H1 (cell line): Measurements from ENCODE around the gene BNC2. TPM values are rescaled to one million over a fixed set of nuclear protein-coding genes. Genes with fewer than 3 reads are reported as not detected.

Experiments
- CTCF ChIA-PET: fragments of 300-600 bp; sonication (Branson Sonifier 250); formaldehyde crosslinking; loops from one replicate; lab custom pipeline; 2021; ENCODE audit not compliant: partially characterized antibody; lab: Charles Lee
- POLR2A ChIA-PET: fragments of 300-600 bp; sonication (Branson Sonifier 250); formaldehyde crosslinking; loops from one replicate; lab custom pipeline; 2021; ENCODE audit warnings: inconsistent platforms; ENCODE audit not compliant: partially characterized antibody; lab: Charles Lee
- DNase-seq, 2 experiments: peaks; one replicate each; pipeline versions ENCODE4 v3.0.0 to v3.0.0-alpha.2; 2010 to 2022; ENCODE audit warnings: low spot score in 2 of 2, low read depth in 1 of 2, mixed read lengths in 1 of 2
- FAIRE-seq: peaks from 2 replicates; lab custom pipeline; 2011; peaks lifted over from hg19 to GRCh38; lab: Jason Lieb, UNC
- H2AFZ ChIP-seq: 2 replicates; pipeline ENCODE4 v1.8.1; 2012; ENCODE audit warnings: low read length, inconsistent platforms
- H2AK5ac ChIP-seq: 2 replicates; pipeline ENCODE4 v1.6.1; 2013; ENCODE audit warnings: low read depth, low read length
- H2BK120ac ChIP-seq: replicated peaks from 2 replicates; pipeline ENCODE3; 2013; ENCODE audit warnings: low read depth, low read length, inconsistent platforms
- H2BK12ac ChIP-seq: 2 replicates; pipeline ENCODE4 v1.6.1; 2013; ENCODE audit warnings: low read depth, low read length
- H2BK15ac ChIP-seq: 2 replicates; pipeline ENCODE4 v1.6.1; 2013; ENCODE audit warnings: low read length
- H2BK20ac ChIP-seq: 2 replicates; pipeline ENCODE4 v1.6.1; 2013; ENCODE audit warnings: low read length
- H2BK5ac ChIP-seq: 2 replicates; pipeline ENCODE4 v1.6.1; 2013; ENCODE audit warnings: low read depth, low read length
- H3K14ac ChIP-seq: 2 replicates; pipeline ENCODE4 v1.6.1; 2013; ENCODE audit warnings: inconsistent platforms; ENCODE audit not compliant: insufficient read length
- H3K18ac ChIP-seq: 2 replicates; pipeline ENCODE4 v1.6.1; 2013; ENCODE audit warnings: low read length; ENCODE audit errors: extremely low read depth
- H3K23ac ChIP-seq: 2 replicates; pipeline ENCODE4 v1.6.1; 2013; ENCODE audit warnings: inconsistent platforms; ENCODE audit not compliant: insufficient read length
- H3K23me2 ChIP-seq: 2 replicates; pipeline ENCODE4 v1.6.1; 2013; ENCODE audit warnings: low read depth, low read length
- H3K27ac ChIP-seq: 2 replicates; pipeline ENCODE4 v1.6.1; 2011; ENCODE audit warnings: low read depth, low read length, inconsistent platforms
- H3K27me3 ChIP-seq, 4 experiments: replicated peaks in 1 of 4; 1 replicate in 1 of 4; 2 replicates in 3 of 4; pipeline versions ENCODE4 v1.6.1 to v1.8.1; 2011 to 2013; ENCODE audit warnings: low read length in 3 of 4, mild to moderate bottlenecking in 3 of 4, inconsistent platforms in 2 of 4, mixed read lengths in 2 of 4, moderate library complexity in 1 of 4; ENCODE audit not compliant: control insufficient read depth in 3 of 4, insufficient read depth in 3 of 4; ENCODE audit errors: extremely low read depth in 1 of 4
- H3K36me3 ChIP-seq, 4 experiments: 2 replicates each; pipeline versions ENCODE4 v1.6.1 to v1.8.1; 2011 to 2013; ENCODE audit warnings: mild to moderate bottlenecking in 4 of 4, low read length in 3 of 4, moderate library complexity in 2 of 4, control low read depth in 1 of 4, inconsistent platforms in 1 of 4; ENCODE audit not compliant: insufficient read depth in 4 of 4, control insufficient read depth in 2 of 4
- H3K4ac ChIP-seq: replicated peaks from 2 replicates; pipeline ENCODE3; 2013; ENCODE audit warnings: low read length, low read depth, mixed read lengths, inconsistent platforms; ENCODE audit not compliant: insufficient read length
- H3K4me1 ChIP-seq, 4 experiments: replicated peaks in 1 of 4; 1 replicate in 1 of 4; 2 replicates in 3 of 4; pipeline versions ENCODE4 v1.6.1 to v1.8.1; 2011 to 2013; ENCODE audit warnings: low read length in 3 of 4, inconsistent platforms in 2 of 4, mixed read lengths in 1 of 4; ENCODE audit not compliant: insufficient read depth in 4 of 4, control insufficient read depth in 3 of 4
- H3K4me2 ChIP-seq, 2 experiments: 2 replicates each; pipeline versions ENCODE4 v1.6.1 to v1.8.1; 2011 to 2013; ENCODE audit warnings: low read depth in 2 of 2, low read length in 2 of 2, control low read depth in 1 of 2, inconsistent platforms in 1 of 2, mild to moderate bottlenecking in 1 of 2; ENCODE audit not compliant: insufficient read depth in 1 of 2
- H3K4me3 ChIP-seq, 4 experiments: fragments of 200-600, 300-600 bp in 1 of 4; sonication (generic), shearing (Covaris generic), sonication (Bioruptor Twin) in 1 of 4; 2 replicates each; pipeline versions ENCODE4 v1.5.1 to v1.8.1; 2011 to 2016; ENCODE audit warnings: low read length in 4 of 4, low read depth in 3 of 4, control low read depth in 2 of 4, inconsistent platforms in 2 of 4, mild to moderate bottlenecking in 2 of 4, mixed read lengths in 1 of 4, moderate library complexity in 1 of 4; ENCODE audit not compliant: insufficient read depth in 2 of 4; ENCODE audit errors: extremely low read depth in 1 of 4
- H3K56ac ChIP-seq: replicated peaks from 2 replicates; pipeline ENCODE3; 2013; ENCODE audit warnings: low read depth, mild to moderate bottlenecking, mixed read lengths, low read length, inconsistent platforms; ENCODE audit not compliant: insufficient read length
- H3K79me1 ChIP-seq: 2 replicates; pipeline ENCODE4 v1.6.1; 2013; ENCODE audit warnings: low read depth, low read length, control low read depth
- H3K79me2 ChIP-seq, 2 experiments: 2 replicates each; pipeline versions ENCODE4 v1.6.1 to v1.8.1; 2012 to 2013; ENCODE audit warnings: low read length in 2 of 2, mild to moderate bottlenecking in 2 of 2, inconsistent platforms in 1 of 2; ENCODE audit not compliant: insufficient read depth in 2 of 2, control insufficient read depth in 1 of 2
- H3K9ac ChIP-seq, 4 experiments: replicated peaks in 1 of 4; 1 replicate in 1 of 4; 2 replicates in 3 of 4; pipeline versions ENCODE4 v1.6.1 to v1.8.1; 2011 to 2013; ENCODE audit warnings: low read depth in 3 of 4, low read length in 3 of 4, control low read depth in 2 of 4, mild to moderate bottlenecking in 2 of 4, moderate library complexity in 2 of 4, inconsistent platforms in 1 of 4; ENCODE audit errors: extremely low read depth in 1 of 4
- H3K9me3 ChIP-seq, 2 experiments: 2 replicates each; pipeline versions ENCODE4 v1.6.1 to v1.8.1; 2012 to 2013; ENCODE audit warnings: mild to moderate bottlenecking in 2 of 2, moderate library complexity in 2 of 2, control low read depth in 1 of 2, inconsistent platforms in 1 of 2, low read depth in 1 of 2, low read length in 1 of 2, mixed read lengths in 1 of 2; ENCODE audit not compliant: insufficient read depth in 2 of 2
- H4K20me1 ChIP-seq, 2 experiments: replicated peaks in 1 of 2; 2 replicates each; pipeline versions ENCODE3 to v1.8.1; 2011 to 2013; ENCODE audit warnings: inconsistent platforms in 2 of 2, low read length in 2 of 2, mild to moderate bottlenecking in 1 of 2; ENCODE audit not compliant: insufficient read depth in 2 of 2, control insufficient read depth in 1 of 2
- H4K5ac ChIP-seq: 2 replicates; pipeline ENCODE4 v1.6.1; 2013; ENCODE audit warnings: low read length, low read depth, mixed read lengths, inconsistent platforms; ENCODE audit not compliant: insufficient read length
- H4K8ac ChIP-seq: 2 replicates; pipeline ENCODE4 v1.8.0; 2013; ENCODE audit warnings: mild to moderate bottlenecking, moderate library complexity, low read length, inconsistent platforms; ENCODE audit not compliant: insufficient read depth; ENCODE audit errors: extremely low read depth
- H4K91ac ChIP-seq: replicated peaks from 2 replicates; pipeline ENCODE3; 2013; ENCODE audit warnings: low read length, mixed read lengths, inconsistent platforms; ENCODE audit not compliant: insufficient read length
- CBX5 ChIP-seq: fragments of 300-800, 300-1000 bp; sonication (generic); IDR thresholded peaks from 2 replicates; pipeline ENCODE4 v1.7.1; 2016; ENCODE audit warnings: antibody characterized with exemption, low read length, low read depth
- EP300 ChIP-seq, 2 experiments: IDR thresholded peaks; 1 replicate in 1 of 2; 2 replicates in 1 of 2; pipeline ENCODE4 v1.6.1; 2011 to 2012; ENCODE audit warnings: low read depth in 2 of 2, low read length in 2 of 2, mild to moderate bottlenecking in 2 of 2, borderline replicate concordance in 1 of 2, inconsistent platforms in 1 of 2, moderate library complexity in 1 of 2
- HDAC6 ChIP-seq: IDR thresholded peaks from one replicate; pipeline ENCODE4 v1.7.1; 2012; ENCODE audit warnings: low read depth, mild to moderate bottlenecking, inconsistent platforms, low read length, moderate library complexity
- KDM4A ChIP-seq: IDR thresholded peaks from one replicate; pipeline ENCODE4 v1.7.1; 2012; ENCODE audit warnings: low read depth, mild to moderate bottlenecking, moderate library complexity, low read length, inconsistent platforms; ENCODE audit not compliant: severe bottlenecking
- NANOG ChIP-seq: IDR thresholded peaks from 2 replicates; pipeline ENCODE4 v1.6.1; 2011; ENCODE audit warnings: low read length, low read depth, mild to moderate bottlenecking, inconsistent platforms; ENCODE audit not compliant: insufficient read depth, poor library complexity, severe bottlenecking
- PHF8 ChIP-seq: fragments of 200-600 bp; sonication (generic); conservative IDR thresholded peaks from 2 replicates; pipeline ENCODE4 v1.7.1; 2012; ENCODE audit warnings: low read depth, mild to moderate bottlenecking, inconsistent platforms, low read length, moderate library complexity
- RNF2 ChIP-seq: fragments of 200-900, 300-1000 bp; sonication (generic); IDR thresholded peaks from 2 replicates; pipeline ENCODE4 v1.7.1; 2016; ENCODE audit warnings: borderline replicate concordance, low read depth, mild to moderate bottlenecking, antibody characterized with exemption, low read length; ENCODE audit not compliant: poor library complexity, severe bottlenecking; ENCODE audit errors: missing control alignments
- SAP30 ChIP-seq: fragments of 300-600 bp; sonication (generic); IDR thresholded peaks from 2 replicates; pipeline ENCODE4 v1.7.1; 2012; ENCODE audit warnings: low read length, moderate library complexity, mild to moderate bottlenecking, inconsistent platforms; ENCODE audit not compliant: insufficient read depth, insufficient replicate concordance
- SP4 ChIP-seq: IDR thresholded peaks from 2 replicates; pipeline ENCODE4 v1.6.1; 2012; ENCODE audit warnings: low read length, inconsistent platforms
- SRF ChIP-seq: IDR thresholded peaks from 2 replicates; pipeline ENCODE4 v1.6.1; 2011; ENCODE audit warnings: mild to moderate bottlenecking, low read depth, low read length, moderate library complexity
- TCF12 ChIP-seq: IDR thresholded peaks from 2 replicates; pipeline ENCODE4 v1.6.1; 2011; ENCODE audit warnings: low read depth, mild to moderate bottlenecking, low read length
- WGBS, 2 experiments: shearing (Covaris generic) in 1 of 2; methylation state at CpG; one replicate each; pipeline versions ENCODE4 v1.1.6 to v1.1.7; 2013 to 2015; ENCODE audit warnings: low lambda C conversion rate in 2 of 2, mixed read lengths in 2 of 2, inconsistent platforms in 1 of 2, low coverage in 1 of 2, missing lambda C conversion rate in 1 of 2; ENCODE audit not compliant: insufficient replicate concordance in 2 of 2, insufficient coverage in 1 of 2, insufficient read length in 1 of 2; ENCODE audit errors: extremely low coverage in 1 of 2, missing lambda C conversion rate in 1 of 2; 5-methylcytosine and 5-hydroxymethylcytosine counted together
- polyA plus RNA-seq, 7 experiments: library from polyadenylated mRNA; depleted of rRNA in 3 of 7; stranded (reverse) in 5 of 7; unstranded in 2 of 7; fragments of >200 nt in 5 of 7; fragments of 200-250 nt in 2 of 7; gene quantifications; 1 replicate in 5 of 7; 2 replicates in 1 of 7; 4 replicates in 1 of 7; pipeline versions ENCODE4 v1.2.1 to v1.2.3, GENCODE V29; 2011 to 2013; ENCODE audit warnings: missing spikeins in 2 of 7, mixed read lengths in 2 of 7
- total RNA-seq: library from RNA; stranded (reverse); fragmentation: NEBNext Ultra II Directional; extraction: Animal tissue kit (Norgen Biotek cat#: 25700); gene quantifications from 2 replicates; pipeline ENCODE4 v1.2.1, GENCODE V29; 2021

The BNC2 gene
- total and polyA plus RNA-seq, 2 of the 8 experiments (the other 6 are each of a cell fraction or from before 2014, with no cell fraction given), result 16.0 to 26.8 TPM

DNA sequence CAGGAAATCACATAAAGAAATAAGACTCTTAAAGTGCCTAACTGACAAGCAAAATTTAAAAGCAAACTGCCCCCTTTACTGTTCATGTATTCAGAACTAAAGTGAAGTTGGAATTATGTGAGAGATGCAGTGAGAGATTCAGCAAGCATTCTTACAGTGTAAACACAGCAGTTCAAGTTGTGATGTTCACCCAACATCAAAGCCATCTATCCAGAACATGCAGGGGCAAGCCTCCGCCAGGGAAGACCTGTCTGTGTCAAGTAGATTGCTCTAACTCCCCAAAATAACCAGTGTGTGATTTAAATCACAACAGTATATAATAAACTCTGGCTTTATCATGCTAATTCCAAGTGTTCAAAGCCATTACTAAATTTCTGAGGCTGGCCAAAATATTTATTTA is 233.3 kb downstream of the BNC2 start:
- Histone ChIP-seq H3K18ac (no peak overlapping the region), H3K9ac (no peak overlapping the region; a peak in 1 of 7 replicates), H2BK5ac (peak overlapping the region; percentile 58; the same call in 1 of the 2 replicates), H3K36me3 (no peaks in the 10 kb centered on the region), H3K79me1 (no peaks in the 10 kb centered on the region), H4K5ac (peak overlapping the region; percentile 44), H3K56ac (no peak overlapping the region), H2BK120ac (peak overlapping the region; percentile 92), H3K14ac (no peak overlapping the region), H2AK5ac (no peak overlapping the region), H3K4me1 (peaks cover 0 to 5% (median 2%) of the 10 kb centered on the region in 4 experiments; a peak in 4 of 7 replicates), H2BK12ac (no peak overlapping the region), H4K8ac (no peak overlapping the region), H2BK20ac (no peak overlapping the region), H3K4me2 (no peak overlapping the region), H3K27me3 (no peaks in the 10 kb centered on the region), H3K9me3 (no peaks in the 10 kb centered on the region), H3K4ac (no peak overlapping the region), H2BK15ac (no peak overlapping the region), H3K23ac (peak overlapping the region; percentile 96), H3K27ac (no peak overlapping the region), H3K23me2 (no peaks in the 10 kb centered on the region), H3K79me2 (no peaks in the 10 kb centered on the region), H4K20me1 (no peaks in the 10 kb centered on the region), H4K91ac (no peak overlapping the region), H3K4me3 (no peak overlapping the region), H2AFZ (no peak overlapping the region)
- DNase-seq (no peak), FAIRE-seq (peak; percentile 57)
- 73% methylated on average over 1 of the region's 1 CpG; no CpG with 5 or more reads in 1 of the 2 experiments for WGBS, 2 experiments
- CTCF ChIA-PET, result interaction anchor here (0.7 to 1.6 kb wide), 3 partner anchors 10 to 321 kb away, joined by 3 to 4 read pairs (median 3); no protein-coding TSS in a partner anchor
- POLR2A ChIA-PET, result no interaction called here
- TF ChIP-seq RNF2 (no peak), CBX5 (no peak), EP300 (IDR thresholded peaks at IDR 0.05; ENCODE audit: borderline replicate concordance in 1 of 2, low read depth in 2 of 2, low read length in 2 of 2) (no peak), SRF (no peak), SP4 (no peak), NANOG (no peak), SAP30 (no peak), KDM4A (no peak), PHF8 (no peak), TCF12 (no peak), HDAC6 (no peak)
- TF ChIP-seq, all 59 proteins: peak for 0
